ENCODE data around the gene SNX9.

DNA sequence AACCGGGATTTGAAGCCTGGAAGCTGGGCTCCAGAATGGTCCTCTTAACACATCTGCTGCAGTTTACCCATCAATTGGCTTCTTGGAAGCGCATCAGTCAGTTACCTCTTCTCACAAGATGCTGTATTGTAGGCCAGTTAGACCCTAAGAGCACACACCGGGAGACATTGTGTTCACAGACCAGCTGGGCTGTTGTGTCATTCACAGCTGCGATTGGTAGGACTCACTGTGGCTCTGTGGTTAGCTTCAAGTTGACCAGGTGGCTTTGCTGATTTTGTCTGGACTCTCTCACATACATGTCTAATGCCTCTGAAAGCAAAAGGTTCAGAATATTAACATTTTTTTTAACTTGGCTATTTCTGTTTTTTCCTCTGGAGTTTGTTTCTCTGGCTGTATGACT lies 64.8 kb downstream of the SNX9 start:
- TF ChIP-seq, protein P1, sequence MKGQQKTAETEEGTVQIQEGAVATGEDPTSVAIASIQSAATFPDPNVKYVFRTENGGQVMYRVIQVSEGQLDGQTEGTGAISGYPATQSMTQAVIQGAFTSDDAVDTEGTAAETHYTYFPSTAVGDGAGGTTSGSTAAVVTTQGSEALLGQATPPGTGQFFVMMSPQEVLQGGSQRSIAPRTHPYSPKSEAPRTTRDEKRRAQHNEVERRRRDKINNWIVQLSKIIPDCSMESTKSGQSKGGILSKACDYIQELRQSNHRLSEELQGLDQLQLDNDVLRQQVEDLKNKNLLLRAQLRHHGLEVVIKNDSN (IDR thresholded peaks at IDR 0.05): no peak
- no peak for TF ChIP-seq TAF1 (IDR thresholded peaks at IDR 0.05; ENCODE audit: low read depth)
- TF ChIP-seq EP300 (IDR thresholded peaks at IDR 0.05; ENCODE audit: borderline replicate concordance): no peak
- TF ChIP-seq, protein P2, sequence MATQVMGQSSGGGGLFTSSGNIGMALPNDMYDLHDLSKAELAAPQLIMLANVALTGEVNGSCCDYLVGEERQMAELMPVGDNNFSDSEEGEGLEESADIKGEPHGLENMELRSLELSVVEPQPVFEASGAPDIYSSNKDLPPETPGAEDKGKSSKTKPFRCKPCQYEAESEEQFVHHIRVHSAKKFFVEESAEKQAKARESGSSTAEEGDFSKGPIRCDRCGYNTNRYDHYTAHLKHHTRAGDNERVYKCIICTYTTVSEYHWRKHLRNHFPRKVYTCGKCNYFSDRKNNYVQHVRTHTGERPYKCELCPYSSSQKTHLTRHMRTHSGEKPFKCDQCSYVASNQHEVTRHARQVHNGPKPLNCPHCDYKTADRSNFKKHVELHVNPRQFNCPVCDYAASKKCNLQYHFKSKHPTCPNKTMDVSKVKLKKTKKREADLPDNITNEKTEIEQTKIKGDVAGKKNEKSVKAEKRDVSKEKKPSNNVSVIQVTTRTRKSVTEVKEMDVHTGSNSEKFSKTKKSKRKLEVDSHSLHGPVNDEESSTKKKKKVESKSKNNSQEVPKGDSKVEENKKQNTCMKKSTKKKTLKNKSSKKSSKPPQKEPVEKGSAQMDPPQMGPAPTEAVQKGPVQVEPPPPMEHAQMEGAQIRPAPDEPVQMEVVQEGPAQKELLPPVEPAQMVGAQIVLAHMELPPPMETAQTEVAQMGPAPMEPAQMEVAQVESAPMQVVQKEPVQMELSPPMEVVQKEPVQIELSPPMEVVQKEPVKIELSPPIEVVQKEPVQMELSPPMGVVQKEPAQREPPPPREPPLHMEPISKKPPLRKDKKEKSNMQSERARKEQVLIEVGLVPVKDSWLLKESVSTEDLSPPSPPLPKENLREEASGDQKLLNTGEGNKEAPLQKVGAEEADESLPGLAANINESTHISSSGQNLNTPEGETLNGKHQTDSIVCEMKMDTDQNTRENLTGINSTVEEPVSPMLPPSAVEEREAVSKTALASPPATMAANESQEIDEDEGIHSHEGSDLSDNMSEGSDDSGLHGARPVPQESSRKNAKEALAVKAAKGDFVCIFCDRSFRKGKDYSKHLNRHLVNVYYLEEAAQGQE (IDR thresholded peaks at IDR 0.05; ENCODE audit: low read depth): no peak
- TF ChIP-seq EGR1 (IDR thresholded peaks at IDR 0.05): no peak
- TF ChIP-seq YY1 (IDR thresholded peaks at IDR 0.05; ENCODE audit: low read depth): no peak
- TF ChIP-seq CEBPB (IDR thresholded peaks at IDR 0.05): no peak
- no peak for TF ChIP-seq RAD21 (IDR thresholded peaks at IDR 0.05; ENCODE audit: low read depth)
- no peak for TF ChIP-seq CREB1 (IDR thresholded peaks at IDR 0.05; ENCODE audit: low read depth)
- no peak for TF ChIP-seq FOXM1 (IDR thresholded peaks at IDR 0.05; ENCODE audit: borderline replicate concordance, low read depth)
- no peak for TF ChIP-seq NFIC (IDR thresholded peaks at IDR 0.05)
- TF ChIP-seq, protein P3, sequence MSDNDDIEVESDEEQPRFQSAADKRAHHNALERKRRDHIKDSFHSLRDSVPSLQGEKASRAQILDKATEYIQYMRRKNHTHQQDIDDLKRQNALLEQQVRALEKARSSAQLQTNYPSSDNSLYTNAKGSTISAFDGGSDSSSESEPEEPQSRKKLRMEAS (IDR thresholded peaks at IDR 0.05): no peak
- no peak for TF ChIP-seq ZBTB7A (IDR thresholded peaks at IDR 0.05; ENCODE audit: low read depth)
- no peak for TF ChIP-seq TEAD4 (IDR thresholded peaks at IDR 0.05)

Data from Ishikawa (cell line).